Memory B cell (primary cell): ENCODE measurements around the gene MFSD6.

ENCODE experiments used
- ATAC-seq: fragments of 150-1000 bp; cut with Tn5 transposase; 2 replicates; pipeline ENCODE4 v1.10.0; 2021; ENCODE audit warnings: low read depth, mild to moderate bottlenecking, moderate library complexity
- DNase-seq, 2 donors: peaks; one replicate each; pipeline ENCODE4 v3.0.0; 2022; ENCODE audit warnings: low spot score in 2 of 2
- H3K27ac Mint-ChIP-seq: one replicate; pipeline ENCODE4 v1.8.0; 2022; ENCODE audit warnings: mild to moderate bottlenecking, moderate library complexity, mixed read lengths
- H3K27me3 Mint-ChIP-seq: one replicate; pipeline ENCODE4 v1.8.0; 2022; ENCODE audit warnings: mixed read lengths
- H3K36me3 Mint-ChIP-seq: one replicate; pipeline ENCODE4 v1.8.0; 2022; ENCODE audit warnings: mild to moderate bottlenecking, mixed read lengths
- H3K4me1 Mint-ChIP-seq: one replicate; pipeline ENCODE4 v1.8.0; 2022; ENCODE audit warnings: mixed read lengths
- H3K4me3 Mint-ChIP-seq: one replicate; pipeline ENCODE4 v1.8.0; 2022; ENCODE audit warnings: mild to moderate bottlenecking, moderate library complexity, mixed read lengths
- H3K9me3 Mint-ChIP-seq: one replicate; pipeline ENCODE4 v1.8.0; 2022; ENCODE audit warnings: mixed read lengths

MFSD6 gene

DNA sequence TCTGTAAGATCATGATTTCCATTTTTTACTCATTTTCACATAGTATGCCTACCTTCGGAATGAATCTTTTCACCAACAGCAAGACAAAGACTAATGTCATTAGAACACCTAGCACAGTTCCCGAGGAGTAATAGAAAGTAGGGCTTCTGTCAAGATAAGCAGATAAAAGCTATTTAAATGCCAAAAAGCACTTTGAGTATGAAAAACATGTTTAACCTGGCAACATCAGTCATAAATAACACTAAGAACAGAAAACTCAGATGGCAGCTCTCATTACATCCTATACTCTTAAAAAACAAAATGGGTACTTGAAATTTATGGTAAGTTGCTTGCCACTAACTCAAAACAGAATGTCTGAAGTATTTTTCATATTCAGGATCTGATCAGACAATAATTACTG, 109.3 kb downstream of the MFSD6 start:
- DNase-seq (no peak), ATAC-seq (no peak)
- peaks cover 14% of the 10 kb centered on the region for H3K36me3 Mint-ChIP-seq
- H3K4me1 Mint-ChIP-seq: peaks cover 8% of the 10 kb centered on the region
- H3K9me3 Mint-ChIP-seq: no peaks in the 10 kb centered on the region
- no peaks in the 10 kb centered on the region for H3K27me3 Mint-ChIP-seq
- H3K27ac Mint-ChIP-seq: no peak overlapping the region
- no peak overlapping the region for H3K4me3 Mint-ChIP-seq

DNA sequence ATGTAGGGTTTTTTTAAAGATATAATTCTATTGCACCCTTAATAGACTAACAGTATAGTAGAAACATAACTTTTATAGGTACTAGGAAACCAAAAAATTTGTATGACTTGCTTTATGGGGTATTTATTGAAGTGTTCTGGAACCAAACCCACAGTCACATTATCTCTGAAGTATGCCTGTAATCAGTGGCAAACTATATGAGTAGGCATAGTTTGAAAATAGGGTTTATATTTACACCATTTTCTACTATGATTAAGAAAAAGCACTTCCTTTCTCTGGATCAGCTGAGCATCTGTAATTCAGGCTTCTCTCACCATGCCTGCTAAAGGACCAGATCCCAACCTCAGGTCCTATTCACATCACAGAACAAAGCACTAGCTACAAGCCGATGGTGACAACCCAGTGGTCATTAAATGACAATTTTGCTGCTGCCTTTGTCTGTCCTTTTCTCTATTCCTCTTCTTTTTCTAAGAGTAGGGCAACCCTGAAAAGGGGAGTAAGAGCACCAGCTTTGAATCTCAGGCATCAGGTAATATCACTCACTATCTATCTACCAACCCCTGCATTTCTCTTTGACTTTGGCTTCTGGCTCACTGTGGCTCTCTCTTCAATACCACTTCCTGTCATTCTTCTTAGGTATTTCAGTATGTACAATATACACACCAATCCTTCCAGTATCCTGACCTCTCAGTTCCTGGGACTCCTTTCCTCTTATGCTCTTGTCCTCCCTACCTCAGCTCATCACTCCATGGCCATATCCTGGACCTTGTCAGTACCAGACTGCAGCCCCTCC, 112.0 kb downstream of the MFSD6 start:
- Mint-ChIP-seq H3K4me3 (no peak overlapping the region), H3K9me3 (no peaks in the 10 kb centered on the region), H3K4me1 (peaks cover 8% of the 10 kb centered on the region), H3K27ac (no peak overlapping the region), H3K27me3 (no peaks in the 10 kb centered on the region), H3K36me3 (peaks cover 18% of the 10 kb centered on the region)
- DNase-seq: no peak
- ATAC-seq: no peak

DNA sequence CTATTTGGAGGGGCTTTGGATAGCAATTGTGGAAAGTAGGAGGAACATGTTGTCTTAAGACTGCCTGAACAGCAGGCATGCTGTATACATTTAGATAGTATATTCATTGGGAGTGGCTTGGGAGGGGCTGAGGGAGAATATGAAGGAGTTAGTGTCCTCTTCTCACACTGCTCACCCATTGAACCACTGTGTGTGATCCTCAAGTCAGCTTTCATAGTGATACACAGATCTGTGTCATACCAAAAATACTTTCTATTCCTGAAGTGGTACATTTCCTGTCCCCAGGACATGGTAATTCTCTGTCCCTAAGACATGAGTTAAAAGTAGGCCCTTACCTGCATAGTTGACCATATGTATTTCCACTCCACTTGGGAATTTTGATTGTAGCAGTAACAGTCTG, 116.8 kb downstream of the MFSD6 start:
- ATAC-seq (no peak), DNase-seq (no peak)
- Mint-ChIP-seq H3K27me3 (no peaks in the 10 kb centered on the region), H3K27ac (no peak overlapping the region), H3K36me3 (peaks cover 19% of the 10 kb centered on the region), H3K4me1 (peaks cover 37% of the 10 kb centered on the region), H3K4me3 (no peak overlapping the region), H3K9me3 (no peaks in the 10 kb centered on the region)

DNA sequence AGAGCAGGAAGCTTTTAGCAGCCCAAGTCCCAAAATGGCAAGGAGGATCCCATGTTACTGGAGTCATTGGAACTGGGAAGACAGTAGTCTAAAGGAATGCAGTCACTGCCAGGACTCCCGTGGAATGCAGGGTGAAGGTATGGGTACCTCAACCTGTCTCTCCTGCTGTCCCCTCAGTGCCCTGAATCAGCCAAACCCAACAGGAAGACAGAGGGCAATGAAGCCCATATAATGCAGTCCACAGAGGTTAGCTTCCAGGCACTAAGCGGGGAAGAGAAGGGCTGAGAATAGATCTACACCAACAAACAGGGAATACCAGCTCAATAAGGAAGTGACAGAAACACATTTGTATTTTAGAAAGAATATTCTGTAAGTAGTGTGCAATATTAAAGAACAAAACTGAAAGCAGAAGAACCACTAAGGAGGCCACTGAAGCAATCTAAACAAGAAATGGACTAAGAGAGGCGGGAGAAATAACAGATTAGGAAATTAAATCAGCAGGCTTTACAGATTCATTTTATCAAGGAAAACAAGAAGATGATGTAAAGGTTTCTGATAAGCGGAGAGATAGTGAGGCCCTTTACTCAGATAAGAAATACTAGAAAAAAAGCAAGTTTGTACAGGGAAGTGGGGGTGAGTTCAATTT, 118.1 kb downstream of the MFSD6 start:
- peaks cover 31% of the 10 kb centered on the region for H3K4me1 Mint-ChIP-seq
- peak overlapping the region; percentile 11 for H3K4me3 Mint-ChIP-seq
- no peaks in the 10 kb centered on the region for H3K27me3 Mint-ChIP-seq
- H3K27ac Mint-ChIP-seq: no peak overlapping the region
- H3K36me3 Mint-ChIP-seq: peaks cover 13% of the 10 kb centered on the region
- DNase-seq (no peak), ATAC-seq (peak; percentile 36)
- no peaks in the 10 kb centered on the region for H3K9me3 Mint-ChIP-seq

DNA sequence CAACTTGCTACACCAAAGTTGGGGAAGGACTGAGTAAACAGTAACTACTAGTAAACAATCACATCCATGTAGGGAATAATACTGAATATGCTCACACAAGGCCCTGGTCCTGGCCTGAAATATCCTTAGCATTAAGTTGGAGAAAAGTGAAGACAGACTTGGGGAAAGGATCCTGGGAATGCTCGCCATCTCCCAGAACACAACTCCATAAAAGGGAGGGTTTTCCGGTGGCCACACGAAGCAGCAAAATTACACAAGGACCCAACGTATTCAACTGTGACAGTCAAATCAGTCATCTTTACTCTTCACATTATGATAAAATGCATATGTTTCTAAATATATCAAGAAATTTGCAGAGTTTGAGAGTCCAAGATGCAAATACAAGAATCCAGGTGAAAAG, 119.1 kb downstream of the MFSD6 start:
- Mint-ChIP-seq H3K27ac (no peak overlapping the region), H3K36me3 (peaks cover 8% of the 10 kb centered on the region), H3K9me3 (no peaks in the 10 kb centered on the region), H3K27me3 (no peaks in the 10 kb centered on the region), H3K4me3 (peak overlapping the region; percentile 28), H3K4me1 (peaks cover 31% of the 10 kb centered on the region)
- ATAC-seq (no peak), DNase-seq (no peak)

DNA sequence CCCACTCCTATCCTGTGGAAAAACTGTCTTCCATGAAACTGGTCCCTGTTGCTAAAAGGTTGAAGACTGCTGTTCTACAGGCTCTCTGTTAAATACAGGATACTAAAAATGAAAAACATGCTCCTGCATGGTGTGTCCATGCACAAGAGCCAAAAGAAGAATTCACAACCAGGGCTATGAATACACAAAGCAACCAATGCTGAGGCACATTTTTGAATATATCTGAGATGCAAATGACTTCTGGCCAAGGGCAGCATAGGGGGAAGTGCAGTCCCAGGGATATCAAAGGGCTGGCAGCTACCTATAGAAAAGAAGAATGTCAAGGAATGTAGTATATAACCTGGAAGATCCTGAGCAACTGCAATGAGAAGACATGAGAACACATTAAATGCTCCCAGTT, 119.8 kb downstream of the MFSD6 start:
- Mint-ChIP-seq H3K4me3 (no peak overlapping the region), H3K27ac (no peak overlapping the region), H3K27me3 (no peaks in the 10 kb centered on the region), H3K36me3 (peaks cover 4% of the 10 kb centered on the region), H3K9me3 (no peaks in the 10 kb centered on the region), H3K4me1 (peaks cover 37% of the 10 kb centered on the region)
- DNase-seq (no peak), ATAC-seq (no peak)

DNA sequence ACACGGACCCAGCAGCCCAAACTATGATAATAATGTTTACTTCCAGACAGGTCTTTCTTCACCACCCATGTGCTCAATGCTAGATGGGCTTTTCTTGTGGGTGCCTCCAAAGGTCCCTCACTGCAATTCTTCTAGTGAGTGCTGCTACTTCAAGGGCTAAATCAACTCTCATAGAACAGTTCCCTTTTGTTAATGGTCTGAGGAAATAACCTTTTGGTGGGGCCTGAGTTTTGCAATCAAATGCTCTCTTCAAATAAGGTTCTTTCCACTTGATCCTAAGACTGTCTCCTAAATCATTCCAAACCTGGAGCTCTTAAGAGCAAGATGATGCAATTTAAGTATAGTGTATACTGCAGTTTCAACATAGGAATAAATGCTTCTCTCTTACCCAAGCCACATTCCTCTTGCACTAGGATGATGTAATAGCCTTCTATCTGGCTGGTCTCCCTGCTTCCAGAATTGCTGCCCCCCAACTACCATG, 120.4 kb downstream of the MFSD6 start:
- H3K9me3 Mint-ChIP-seq: no peaks in the 10 kb centered on the region
- peaks cover 4% of the 10 kb centered on the region for H3K36me3 Mint-ChIP-seq
- DNase-seq: no peak
- no peak for ATAC-seq
- no peaks in the 10 kb centered on the region for H3K27me3 Mint-ChIP-seq
- peaks cover 42% of the 10 kb centered on the region for H3K4me1 Mint-ChIP-seq
- no peak overlapping the region for H3K27ac Mint-ChIP-seq
- H3K4me3 Mint-ChIP-seq: no peak overlapping the region

DNA sequence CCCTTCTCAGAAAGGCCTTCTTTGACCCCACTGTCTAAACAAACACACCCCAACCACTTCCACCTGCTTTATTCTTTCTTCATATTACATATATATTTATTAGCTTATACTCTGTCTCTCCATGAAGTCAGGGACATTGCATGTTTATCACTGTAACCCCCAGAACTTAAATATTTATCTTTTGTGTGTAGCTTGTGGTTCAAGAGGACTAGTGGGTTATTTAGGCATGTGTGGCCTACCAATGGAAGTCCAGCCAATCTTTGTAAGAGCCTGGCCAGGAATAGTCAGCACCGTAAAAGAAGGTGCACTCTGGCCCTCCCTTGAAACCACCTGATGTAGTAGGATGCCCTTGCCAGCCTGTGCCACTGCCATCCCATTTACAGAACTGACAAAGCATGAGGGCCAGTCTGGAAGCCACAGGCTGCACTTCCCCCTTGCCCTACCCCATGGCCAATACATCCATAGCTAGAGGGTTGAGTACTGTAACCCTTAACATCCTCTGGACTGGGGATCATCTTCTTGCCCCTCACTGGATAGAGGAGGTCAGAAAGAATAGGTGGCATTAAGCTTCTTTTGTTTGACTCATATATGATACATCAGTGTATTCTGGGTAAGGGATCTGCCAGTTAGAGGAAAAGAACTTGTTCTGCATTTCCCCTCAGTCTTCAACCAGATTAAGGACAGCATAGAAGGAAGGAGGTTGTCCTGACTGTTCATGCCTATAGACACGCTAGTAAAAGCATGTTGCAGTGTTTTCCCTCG, 121.5 kb downstream of the MFSD6 start:
- no peaks in the 10 kb centered on the region for H3K27me3 Mint-ChIP-seq
- DNase-seq (no peak), ATAC-seq (no peak)
- H3K36me3 Mint-ChIP-seq: peaks cover 1% of the 10 kb centered on the region
- peak overlapping the region; percentile 5 for H3K27ac Mint-ChIP-seq
- H3K4me1 Mint-ChIP-seq: peaks cover 45% of the 10 kb centered on the region
- no peaks in the 10 kb centered on the region for H3K9me3 Mint-ChIP-seq
- H3K4me3 Mint-ChIP-seq: no peak overlapping the region

DNA sequence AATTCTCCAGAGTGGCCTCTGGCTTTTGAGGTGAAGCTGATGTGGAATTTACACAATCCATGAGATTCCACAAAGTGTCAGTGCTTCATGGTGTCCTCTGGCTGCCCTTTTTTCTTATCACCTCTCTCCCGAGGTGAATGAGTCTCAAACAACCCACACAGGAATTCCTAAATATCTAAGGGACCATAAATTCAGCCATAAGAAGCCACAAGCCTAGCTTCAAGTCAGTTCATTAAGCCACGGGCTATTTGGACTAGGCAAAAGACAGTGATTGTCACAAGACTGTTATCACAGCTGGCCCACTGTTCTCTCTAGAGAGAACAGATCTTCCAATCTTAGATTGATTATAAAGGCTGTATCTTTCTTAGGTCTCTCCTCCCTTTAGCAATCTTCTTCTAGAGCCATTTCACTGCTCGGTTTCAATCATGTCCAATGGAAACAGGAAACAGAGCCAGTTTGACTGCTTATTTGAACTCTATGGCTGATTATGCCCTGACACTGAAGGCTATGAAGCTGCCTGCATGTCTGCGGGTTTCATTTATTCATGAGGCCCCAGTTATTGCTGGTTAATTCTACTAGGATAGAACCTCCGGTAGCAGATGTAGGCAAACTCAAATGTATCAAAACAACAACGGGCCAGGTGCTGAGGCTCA, 122.2 kb downstream of the MFSD6 start:
- Mint-ChIP-seq H3K36me3 (peaks cover 1% of the 10 kb centered on the region), H3K4me1 (peaks cover 45% of the 10 kb centered on the region), H3K4me3 (no peak overlapping the region), H3K27ac (peak overlapping the region; percentile 5), H3K9me3 (no peaks in the 10 kb centered on the region), H3K27me3 (no peaks in the 10 kb centered on the region)
- ATAC-seq: no peak
- no peak for DNase-seq

DNA sequence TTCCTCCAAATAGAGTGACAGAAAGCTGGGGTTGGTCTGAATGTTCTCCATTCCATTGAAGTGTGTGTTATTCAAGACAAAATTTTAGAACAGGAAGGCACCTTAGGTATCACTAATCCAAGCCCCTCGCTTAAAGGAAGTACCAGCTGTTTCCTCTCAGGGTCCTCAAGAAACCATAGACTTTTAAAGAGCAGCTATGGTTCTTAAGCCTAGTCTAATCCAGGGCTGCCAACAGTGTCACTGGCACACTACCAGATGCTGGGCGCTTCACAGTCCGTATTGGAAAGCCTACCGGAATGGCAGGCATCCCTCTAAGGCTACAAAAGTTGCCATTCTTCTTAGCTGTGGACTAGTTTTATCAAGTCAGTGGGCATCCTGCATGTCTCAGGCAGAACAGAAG, 124.4 kb downstream of the MFSD6 start:
- H3K27ac Mint-ChIP-seq: peak overlapping the region; percentile 24
- H3K36me3 Mint-ChIP-seq: peaks cover 4% of the 10 kb centered on the region
- no peaks in the 10 kb centered on the region for H3K27me3 Mint-ChIP-seq
- ATAC-seq: no peak
- no peak for DNase-seq
- peaks cover 36% of the 10 kb centered on the region for H3K4me1 Mint-ChIP-seq
- no peak overlapping the region for H3K4me3 Mint-ChIP-seq
- H3K9me3 Mint-ChIP-seq: peaks cover 3% of the 10 kb centered on the region

DNA sequence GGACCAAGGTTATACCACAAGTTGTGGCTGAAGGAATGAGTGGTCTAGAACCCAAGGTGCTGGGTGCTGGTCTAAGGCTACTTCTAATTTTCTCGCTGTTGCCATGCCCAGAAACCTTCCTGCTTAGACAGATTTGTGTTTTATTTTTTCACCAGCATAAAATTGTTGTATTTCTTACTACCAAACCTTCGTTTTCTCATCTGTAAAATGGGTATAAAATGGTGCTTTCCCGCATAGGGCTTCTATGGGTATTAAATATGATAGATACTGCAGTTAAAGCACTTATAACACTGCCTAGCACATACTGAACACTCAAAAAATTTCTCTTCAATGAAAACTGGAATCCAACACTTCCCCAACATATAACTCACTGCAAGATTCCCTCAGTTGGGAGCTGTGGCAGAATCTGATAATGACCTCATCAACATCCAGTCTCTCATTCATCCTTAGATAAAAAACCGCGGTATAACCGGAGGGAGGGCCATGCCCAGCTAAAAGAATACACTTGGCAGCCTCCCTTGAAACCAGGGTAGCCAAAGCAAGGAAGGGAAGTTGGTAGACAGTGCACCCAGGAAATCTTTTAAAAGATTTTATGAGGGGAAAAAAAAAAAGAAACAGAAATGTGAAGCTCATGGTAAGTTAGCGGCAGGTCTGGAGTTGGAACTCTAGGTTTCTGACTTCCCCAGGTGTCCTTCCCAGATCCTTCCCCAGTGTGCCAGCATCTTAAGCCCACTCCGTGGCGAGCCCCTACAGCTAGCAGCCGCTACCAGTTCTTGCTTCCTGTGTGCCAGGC, 125.2 kb downstream of the MFSD6 start:
- H3K36me3 Mint-ChIP-seq: peaks cover 4% of the 10 kb centered on the region
- H3K9me3 Mint-ChIP-seq: peaks cover 3% of the 10 kb centered on the region
- peak overlapping the region; percentile 96 for H3K4me3 Mint-ChIP-seq
- no peaks in the 10 kb centered on the region for H3K27me3 Mint-ChIP-seq
- peak in 1 of 2 donors; percentile 25 for DNase-seq
- peaks cover 30% of the 10 kb centered on the region for H3K4me1 Mint-ChIP-seq
- no peak for ATAC-seq
- peak overlapping the region; percentile 99 for H3K27ac Mint-ChIP-seq

DNA sequence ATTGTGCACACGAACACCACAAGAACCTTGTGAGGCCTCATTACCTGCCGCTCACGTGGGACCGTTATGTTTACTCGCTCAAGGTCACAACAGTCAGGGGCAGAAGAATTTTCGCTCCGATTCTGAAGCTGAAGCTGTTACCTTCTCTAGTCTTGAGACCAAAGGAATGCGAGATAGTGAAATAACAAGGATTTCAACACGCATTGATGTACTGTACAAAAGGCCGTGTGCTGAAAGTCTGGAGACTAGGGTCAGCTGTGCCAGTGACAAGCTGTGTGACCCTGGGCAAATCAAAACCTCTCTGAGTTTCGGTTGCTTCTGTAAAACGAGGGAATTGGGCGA, 125.8 kb downstream of the MFSD6 start:
- Mint-ChIP-seq H3K36me3 (peaks cover 4% of the 10 kb centered on the region), H3K9me3 (peaks cover 8% of the 10 kb centered on the region), H3K4me3 (peak overlapping the region; percentile 96), H3K27me3 (no peaks in the 10 kb centered on the region), H3K27ac (peak overlapping the region; percentile 99), H3K4me1 (peaks cover 28% of the 10 kb centered on the region)
- ATAC-seq: peak; percentile 50
- DNase-seq: peak in 1 of 2 donors; percentile 26
